Stimulated activated naive CD8-positive, alpha-beta T cell treated with anti-CD3 and anti-CD28 coated beads, Interleukin-15, amount 100 ng/mL, for 72 hours (primary cell): ENCODE results near the gene RNF152.

Experiments
- ATAC-seq: fragments of 150-1000 bp; cut with Tn5 transposase; 2 replicates; pipeline ENCODE4 v1.10.0; 2021; ENCODE audit warnings: mild to moderate bottlenecking, moderate library complexity
- DNase-seq, 2 donors: peaks; one replicate each; pipeline ENCODE4 v3.0.0; 2021 to 2022
- H3K27ac Mint-ChIP-seq, 2 donors: one replicate each; pipeline ENCODE4 v1.8.0; 2022; ENCODE audit warnings: mild to moderate bottlenecking in 2 of 2, mixed read lengths in 2 of 2, moderate library complexity in 2 of 2
- H3K27me3 Mint-ChIP-seq: one replicate; pipeline ENCODE4 v1.8.0; 2022; ENCODE audit warnings: mixed read lengths
- H3K4me1 Mint-ChIP-seq: one replicate; pipeline ENCODE4 v1.8.0; 2022; ENCODE audit warnings: mild to moderate bottlenecking, mixed read lengths
- H3K4me3 Mint-ChIP-seq, 2 donors: one replicate each; pipeline ENCODE4 v1.8.0; 2022; ENCODE audit warnings: mild to moderate bottlenecking in 2 of 2, mixed read lengths in 2 of 2, moderate library complexity in 1 of 2
- H3K9me3 Mint-ChIP-seq, 2 donors: one replicate each; pipeline ENCODE4 v1.8.0; 2022; ENCODE audit warnings: mixed read lengths in 2 of 2

RNF152 gene

GRCh38 chr18:61771861-61772260, 120.9 kb downstream of the RNF152 start:
- peaks cover 0 to 9% of the 10 kb centered on the region in 2 donors for H3K9me3 Mint-ChIP-seq
- no peak overlapping the region for H3K4me3 Mint-ChIP-seq
- ATAC-seq (no peak), DNase-seq (no peak)
- H3K4me1 Mint-ChIP-seq: no peaks in the 10 kb centered on the region
- no peak overlapping the region for H3K27ac Mint-ChIP-seq
- H3K27me3 Mint-ChIP-seq: peaks cover 6% of the 10 kb centered on the region

GRCh38 chr18:61770279-61770678, 122.5 kb downstream of the RNF152 start:
- no peak overlapping the region for H3K27ac Mint-ChIP-seq
- H3K4me1 Mint-ChIP-seq: peaks cover 3% of the 10 kb centered on the region
- no peak overlapping the region for H3K4me3 Mint-ChIP-seq
- no peak for DNase-seq
- no peaks in the 10 kb centered on the region for H3K9me3 Mint-ChIP-seq
- peaks cover 11% of the 10 kb centered on the region for H3K27me3 Mint-ChIP-seq
- no peak for ATAC-seq

- no peak for ATAC-seq
- Mint-ChIP-seq H3K27ac (no peak overlapping the region), H3K27me3 (peaks cover 33% of the 10 kb centered on the region), H3K4me3 (no peak overlapping the region), H3K4me1 (peaks cover 20% of the 10 kb centered on the region), H3K9me3 (no peaks in the 10 kb centered on the region)
- no peak for DNase-seq
Observed at GRCh38 chr18:61766266-61766884, 126.4 kb downstream of the RNF152 start.

- Mint-ChIP-seq H3K27me3 (peaks cover 46% of the 10 kb centered on the region), H3K27ac (peak overlapping the region in 1 of 2 donors; percentile 47), H3K4me3 (peak overlapping the region in 1 of 2 donors; percentile 4), H3K4me1 (peaks cover 20% of the 10 kb centered on the region), H3K9me3 (peaks cover 0 to 5% of the 10 kb centered on the region in 2 donors)
- no peak for DNase-seq
- peak; percentile 74 for ATAC-seq
Observed at GRCh38 chr18:61765097-61765496, 127.7 kb downstream of the RNF152 start.

- no peak overlapping the region for H3K27ac Mint-ChIP-seq
- peak; percentile 93 for ATAC-seq
- peak overlapping the region; percentile 0 to 34 for H3K4me3 Mint-ChIP-seq
- H3K9me3 Mint-ChIP-seq: peaks cover 0 to 7% of the 10 kb centered on the region in 2 donors
- H3K27me3 Mint-ChIP-seq: peaks cover 44% of the 10 kb centered on the region
- peaks cover 20% of the 10 kb centered on the region for H3K4me1 Mint-ChIP-seq
- peak; percentile 19 to 40 for DNase-seq
Observed at GRCh38 chr18:61764381-61764780, 128.4 kb downstream of the RNF152 start.

GRCh38 chr18:61761875-61762274, 130.9 kb downstream of the RNF152 start:
- no peak for ATAC-seq
- Mint-ChIP-seq H3K4me1 (peaks cover 20% of the 10 kb centered on the region), H3K9me3 (peaks cover 0 to 7% of the 10 kb centered on the region in 2 donors), H3K27ac (no peak overlapping the region), H3K27me3 (peaks cover 42% of the 10 kb centered on the region), H3K4me3 (no peak overlapping the region)
- DNase-seq: no peak
